ENCODE measurements around the gene SDC1. TPM values are rescaled to one million over a fixed set of nuclear protein-coding genes. Genes with fewer than 3 reads are reported as not detected.

Gene SDC1
- total RNA-seq, 4 donors from 2014 or later = 729 to 864 (median 835) TPM

- TF ChIP-seq POLR2A (IDR thresholded peaks at IDR 0.05) = no peak
- no peak for TF ChIP-seq CTCF (IDR thresholded peaks at IDR 0.05)
- intact Hi-C loops (cut with DNase I; ENCODE audit: low total_unique reads) = no loop called here
- no peak overlapping the region for H3K4me3 ChIP-seq (ENCODE audit: low read depth, poor library complexity, severe bottlenecking)
- peak in 1 of 2 donors; percentile 77 for DNase-seq (ENCODE audit: low spot score in 2 of 2)
- 70 to 81% methylated on average over 12 to 18 of the region's 21 CpGs for WGBS, 2 donors
Observed at GRCh38 chr2:20209373-20210109, 15.4 kb downstream of the SDC1 start.

DNA sequence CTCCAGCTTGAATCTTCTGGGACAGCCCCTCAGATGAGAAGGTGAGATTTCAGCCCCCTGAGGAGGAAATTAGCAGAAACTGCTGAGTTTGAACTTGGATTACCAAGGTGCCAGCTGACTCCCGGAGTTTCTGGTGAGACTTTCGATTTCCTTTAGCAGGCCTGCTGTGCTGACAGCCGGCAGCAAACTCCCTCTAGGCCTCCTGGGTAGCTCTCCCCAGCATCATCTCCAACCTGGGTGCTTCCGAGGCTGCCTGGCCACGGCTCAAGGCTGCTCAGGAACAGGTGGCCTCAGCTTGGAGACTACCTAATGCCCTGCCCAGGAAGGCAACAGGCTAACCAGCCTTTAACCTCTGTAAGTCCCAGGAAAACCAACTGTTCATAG is 16.5 kb downstream of the SDC1 start:
- H3K4me3 ChIP-seq (ENCODE audit: low read depth, poor library complexity, severe bottlenecking) = no peak overlapping the region
- DNase-seq (ENCODE audit: low spot score in 2 of 2) = no peak
- 34 to 42% methylated on average over 5 of the region's 5 CpGs for WGBS, 2 donors
- intact Hi-C loops (cut with DNase I; ENCODE audit: low total_unique reads) = no loop called here
- no peak for TF ChIP-seq CTCF (IDR thresholded peaks at IDR 0.05)
- TF ChIP-seq POLR2A (IDR thresholded peaks at IDR 0.05) = no peak

DNA sequence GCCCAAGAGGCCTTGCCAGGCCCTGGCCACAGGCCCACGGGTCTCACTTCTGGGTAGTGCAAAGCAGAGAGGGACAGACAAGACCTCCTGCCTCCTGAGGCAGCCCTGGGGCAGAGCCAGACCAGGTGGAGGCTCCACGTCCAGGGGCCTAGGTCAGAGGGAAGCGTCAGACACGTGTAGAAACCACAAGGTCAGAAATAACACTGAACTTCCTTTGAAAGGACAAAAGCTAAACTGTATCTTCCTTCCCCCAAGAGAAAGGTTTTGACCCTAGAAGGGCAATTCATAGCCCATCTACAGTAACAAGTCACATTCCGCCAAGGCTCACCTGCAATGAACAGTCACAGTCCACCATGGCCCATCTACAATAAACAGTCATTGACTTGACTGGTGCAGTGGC is 17.9 kb downstream of the SDC1 start:
- no peak for TF ChIP-seq CTCF (IDR thresholded peaks at IDR 0.05)
- no peak for TF ChIP-seq POLR2A (IDR thresholded peaks at IDR 0.05)
- no peak for DNase-seq (ENCODE audit: low spot score in 2 of 2)
- H3K4me3 ChIP-seq (ENCODE audit: low read depth, poor library complexity, severe bottlenecking) = no peak overlapping the region
- intact Hi-C loops (cut with DNase I; ENCODE audit: low total_unique reads) = no loop called here
- WGBS, 2 donors = 62 to 78% methylated on average over 5 of the region's 5 CpGs

DNA sequence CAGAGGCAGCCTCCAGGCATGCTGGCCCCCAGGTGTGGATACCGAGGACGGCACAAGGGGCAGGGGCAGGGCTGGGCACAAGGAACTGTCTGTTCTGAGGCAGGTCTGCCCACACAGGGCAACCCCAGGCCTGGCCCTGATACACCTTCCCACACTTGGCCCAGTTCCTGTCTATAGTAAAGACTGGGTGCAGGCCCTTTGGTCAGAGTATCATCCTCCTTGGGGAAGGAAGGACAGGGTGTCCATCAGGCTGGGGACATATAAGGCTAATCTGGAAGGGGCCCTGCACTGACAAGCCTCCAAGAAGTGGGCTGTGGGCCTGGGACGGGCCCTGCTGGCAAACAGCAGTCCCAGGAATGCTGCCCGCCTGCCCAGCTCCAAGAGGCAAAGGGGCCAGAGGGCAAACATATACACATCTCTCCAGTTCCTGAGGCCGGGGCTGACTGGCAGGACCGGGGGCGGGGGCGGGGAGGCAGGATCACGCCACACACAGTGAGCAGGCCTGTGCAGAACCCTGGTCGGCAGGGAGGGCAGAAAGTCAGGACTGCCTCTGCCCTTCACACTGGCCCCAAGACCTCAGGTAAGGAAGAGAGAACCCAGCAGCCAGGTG is 18.9 kb downstream of the SDC1 start:
- DNase-seq (ENCODE audit: low spot score in 2 of 2) = no peak
- whole genome bisulfite sequencing, 2 donors = 55 to 67% methylated on average over 8 to 10 of the region's 10 CpGs
- TF ChIP-seq CTCF (IDR thresholded peaks at IDR 0.05) = no peak
- TF ChIP-seq POLR2A (IDR thresholded peaks at IDR 0.05) = no peak
- no peak overlapping the region for H3K4me3 ChIP-seq (ENCODE audit: low read depth, poor library complexity, severe bottlenecking)
- intact Hi-C loops (cut with DNase I; ENCODE audit: low total_unique reads) = no loop called here

DNA sequence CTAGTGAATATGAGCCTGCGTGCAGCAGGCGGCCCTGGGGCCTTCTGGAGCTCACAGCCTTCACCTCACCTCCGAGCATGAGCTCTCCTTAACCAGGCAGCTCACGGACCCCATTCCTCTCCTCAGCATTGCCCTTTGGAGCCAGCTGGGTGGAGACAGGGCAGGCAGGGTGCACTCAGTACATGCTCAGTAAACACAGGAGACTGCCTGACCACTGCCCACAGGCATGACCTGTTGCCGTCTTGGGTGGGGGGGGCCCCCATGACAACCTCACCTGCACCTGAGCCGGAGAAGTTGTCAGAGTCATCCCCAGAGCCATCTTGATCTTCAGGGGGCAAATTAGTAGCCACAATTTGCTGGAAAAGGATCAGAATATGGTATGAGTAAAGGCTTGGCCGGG is 19.9 kb downstream of the SDC1 start:
- intact Hi-C loops (cut with DNase I; ENCODE audit: low total_unique reads) = no loop called here
- 87 to 93% methylated on average over 5 to 7 of the region's 7 CpGs for WGBS, 2 donors
- TF ChIP-seq POLR2A (IDR thresholded peaks at IDR 0.05) (no peak), CTCF (IDR thresholded peaks at IDR 0.05) (no peak)
- H3K4me3 ChIP-seq (ENCODE audit: low read depth, poor library complexity, severe bottlenecking) = no peak overlapping the region
- DNase-seq (ENCODE audit: low spot score in 2 of 2) = no peak
